HG03575 (cell line): ENCODE data around the gene AUNIP.
"Not testable (repeated sequence)": the region's sequence is repeated elsewhere in the genome, so short reads cannot be mapped to it uniquely, and the experiment has no call there.

Experiments used
- ATAC-seq: cut with Tn5 transposase; IDR thresholded peaks from one replicate; pipeline ENCODE4 v1.9.1; 2021; ENCODE audit not compliant: unreplicated experiment, insufficient number of reproducible peaks, low FRiP score; ENCODE audit errors: extremely low read depth

Gene AUNIP

GRCh38 chr1:25870614-25871013, 11.4 kb upstream of the AUNIP start:
- no peak for ATAC-seq

GRCh38 chr1:25869909-25870606, 10.8 kb upstream of the AUNIP start:
- ATAC-seq: no peak

- no peak for ATAC-seq
Observed at GRCh38 chr1:25867210-25867991, 8.1 kb upstream of the AUNIP start.

- no peak for ATAC-seq
Observed at GRCh38 chr1:25866288-25866687, 7.0 kb upstream of the AUNIP start.

- no peak for ATAC-seq
Observed at GRCh38 chr1:25864434-25864833, 5.2 kb upstream of the AUNIP start.

- no peak for ATAC-seq
Observed at GRCh38 chr1:25863486-25864262, 4.4 kb upstream of the AUNIP start.

- ATAC-seq: no peak
Observed at GRCh38 chr1:25862785-25863485, 3.7 kb upstream of the AUNIP start.

- no peak for ATAC-seq
Observed at GRCh38 chr1:25861316-25862286, 2.3 kb upstream of the AUNIP start.

- ATAC-seq: no peak
Observed at GRCh38 chr1:25858494-25858893, 763 bp downstream of the AUNIP start.

- ATAC-seq: no peak
Observed at GRCh38 chr1:25856856-25857255, 2.4 kb downstream of the AUNIP start.

GRCh38 chr1:25854554-25854953, 4.7 kb downstream of the AUNIP start:
- ATAC-seq: no peak

GRCh38 chr1:25848531-25848930, 10.7 kb downstream of the AUNIP start:
- ATAC-seq: no peak

- ATAC-seq: no peak
Observed at GRCh38 chr1:25847929-25848328, 11.3 kb downstream of the AUNIP start.

GRCh38 chr1:25845664-25846063, 13.6 kb downstream of the AUNIP start:
- no peak for ATAC-seq

- no peak for ATAC-seq
Observed at GRCh38 chr1:25844536-25845337, 14.5 kb downstream of the AUNIP start.

GRCh38 chr1:25843483-25843882, 15.8 kb downstream of the AUNIP start:
- ATAC-seq: no peak

- ATAC-seq: not testable (repeated sequence)
Observed at GRCh38 chr1:25839808-25840207, 19.4 kb downstream of the AUNIP start.
